ENCODE results near the gene DTX4.

GRCh38 chr11:59200423-59200746 lies 28.5 kb downstream of the DTX4 start:
- TF ChIP-seq CTCF (conservative IDR thresholded peaks at IDR 0.05; ENCODE audit: low read length) (no peak), EZH2phosphoT487 (IDR thresholded peaks at IDR 0.05; ENCODE audit: borderline replicate concordance) (no peak)

Data from Loucy (cell line).